H1 (cell line): ENCODE measurements around the gene KDM1A. TPM values are rescaled to one million over a fixed set of nuclear protein-coding genes. Genes with fewer than 3 reads are reported as not detected.

Experiments used
- CTCF ChIA-PET: fragments of 300-600 bp; sonication (Branson Sonifier 250); formaldehyde crosslinking; loops from one replicate; lab custom pipeline; 2021; ENCODE audit not compliant: partially characterized antibody; lab: Charles Lee
- POLR2A ChIA-PET: fragments of 300-600 bp; sonication (Branson Sonifier 250); formaldehyde crosslinking; loops from one replicate; lab custom pipeline; 2021; ENCODE audit warnings: inconsistent platforms; ENCODE audit not compliant: partially characterized antibody; lab: Charles Lee
- DNase-seq, 2 experiments: peaks; one replicate each; pipeline versions ENCODE4 v3.0.0 to v3.0.0-alpha.2; 2010 to 2022; ENCODE audit warnings: low spot score in 2 of 2, low read depth in 1 of 2, mixed read lengths in 1 of 2
- FAIRE-seq: peaks from 2 replicates; lab custom pipeline; 2011; peaks lifted over from hg19 to GRCh38; lab: Jason Lieb, UNC
- H2AFZ ChIP-seq: 2 replicates; pipeline ENCODE4 v1.8.1; 2012; ENCODE audit warnings: low read length, inconsistent platforms
- H2AK5ac ChIP-seq: 2 replicates; pipeline ENCODE4 v1.6.1; 2013; ENCODE audit warnings: low read depth, low read length
- H2BK120ac ChIP-seq: replicated peaks from 2 replicates; pipeline ENCODE3; 2013; ENCODE audit warnings: low read depth, low read length, inconsistent platforms
- H2BK12ac ChIP-seq: 2 replicates; pipeline ENCODE4 v1.6.1; 2013; ENCODE audit warnings: low read depth, low read length
- H2BK15ac ChIP-seq: 2 replicates; pipeline ENCODE4 v1.6.1; 2013; ENCODE audit warnings: low read length
- H2BK20ac ChIP-seq: 2 replicates; pipeline ENCODE4 v1.6.1; 2013; ENCODE audit warnings: low read length
- H2BK5ac ChIP-seq: 2 replicates; pipeline ENCODE4 v1.6.1; 2013; ENCODE audit warnings: low read depth, low read length
- H3K14ac ChIP-seq: 2 replicates; pipeline ENCODE4 v1.6.1; 2013; ENCODE audit warnings: inconsistent platforms; ENCODE audit not compliant: insufficient read length
- H3K18ac ChIP-seq: 2 replicates; pipeline ENCODE4 v1.6.1; 2013; ENCODE audit warnings: low read length; ENCODE audit errors: extremely low read depth
- H3K23ac ChIP-seq: 2 replicates; pipeline ENCODE4 v1.6.1; 2013; ENCODE audit warnings: inconsistent platforms; ENCODE audit not compliant: insufficient read length
- H3K23me2 ChIP-seq: 2 replicates; pipeline ENCODE4 v1.6.1; 2013; ENCODE audit warnings: low read depth, low read length
- H3K27ac ChIP-seq: 2 replicates; pipeline ENCODE4 v1.6.1; 2011; ENCODE audit warnings: low read depth, low read length, inconsistent platforms
- H3K27me3 ChIP-seq, 4 experiments: replicated peaks in 1 of 4; 1 replicate in 1 of 4; 2 replicates in 3 of 4; pipeline versions ENCODE4 v1.6.1 to v1.8.1; 2011 to 2013; ENCODE audit warnings: low read length in 3 of 4, mild to moderate bottlenecking in 3 of 4, inconsistent platforms in 2 of 4, mixed read lengths in 2 of 4, moderate library complexity in 1 of 4; ENCODE audit not compliant: control insufficient read depth in 3 of 4, insufficient read depth in 3 of 4; ENCODE audit errors: extremely low read depth in 1 of 4
- H3K36me3 ChIP-seq, 4 experiments: 2 replicates each; pipeline versions ENCODE4 v1.6.1 to v1.8.1; 2011 to 2013; ENCODE audit warnings: mild to moderate bottlenecking in 4 of 4, low read length in 3 of 4, moderate library complexity in 2 of 4, control low read depth in 1 of 4, inconsistent platforms in 1 of 4; ENCODE audit not compliant: insufficient read depth in 4 of 4, control insufficient read depth in 2 of 4
- H3K4ac ChIP-seq: replicated peaks from 2 replicates; pipeline ENCODE3; 2013; ENCODE audit warnings: low read length, low read depth, mixed read lengths, inconsistent platforms; ENCODE audit not compliant: insufficient read length
- H3K4me1 ChIP-seq, 4 experiments: replicated peaks in 1 of 4; 1 replicate in 1 of 4; 2 replicates in 3 of 4; pipeline versions ENCODE4 v1.6.1 to v1.8.1; 2011 to 2013; ENCODE audit warnings: low read length in 3 of 4, inconsistent platforms in 2 of 4, mixed read lengths in 1 of 4; ENCODE audit not compliant: insufficient read depth in 4 of 4, control insufficient read depth in 3 of 4
- H3K4me2 ChIP-seq, 2 experiments: 2 replicates each; pipeline versions ENCODE4 v1.6.1 to v1.8.1; 2011 to 2013; ENCODE audit warnings: low read depth in 2 of 2, low read length in 2 of 2, control low read depth in 1 of 2, inconsistent platforms in 1 of 2, mild to moderate bottlenecking in 1 of 2; ENCODE audit not compliant: insufficient read depth in 1 of 2
- H3K4me3 ChIP-seq, 4 experiments: fragments of 200-600, 300-600 bp in 1 of 4; sonication (generic), shearing (Covaris generic), sonication (Bioruptor Twin) in 1 of 4; 2 replicates each; pipeline versions ENCODE4 v1.5.1 to v1.8.1; 2011 to 2016; ENCODE audit warnings: low read length in 4 of 4, low read depth in 3 of 4, control low read depth in 2 of 4, inconsistent platforms in 2 of 4, mild to moderate bottlenecking in 2 of 4, mixed read lengths in 1 of 4, moderate library complexity in 1 of 4; ENCODE audit not compliant: insufficient read depth in 2 of 4; ENCODE audit errors: extremely low read depth in 1 of 4
- H3K56ac ChIP-seq: replicated peaks from 2 replicates; pipeline ENCODE3; 2013; ENCODE audit warnings: low read depth, mild to moderate bottlenecking, mixed read lengths, low read length, inconsistent platforms; ENCODE audit not compliant: insufficient read length
- H3K79me1 ChIP-seq: 2 replicates; pipeline ENCODE4 v1.6.1; 2013; ENCODE audit warnings: low read depth, low read length, control low read depth
- H3K79me2 ChIP-seq, 2 experiments: 2 replicates each; pipeline versions ENCODE4 v1.6.1 to v1.8.1; 2012 to 2013; ENCODE audit warnings: low read length in 2 of 2, mild to moderate bottlenecking in 2 of 2, inconsistent platforms in 1 of 2; ENCODE audit not compliant: insufficient read depth in 2 of 2, control insufficient read depth in 1 of 2
- H3K9ac ChIP-seq, 4 experiments: replicated peaks in 1 of 4; 1 replicate in 1 of 4; 2 replicates in 3 of 4; pipeline versions ENCODE4 v1.6.1 to v1.8.1; 2011 to 2013; ENCODE audit warnings: low read depth in 3 of 4, low read length in 3 of 4, control low read depth in 2 of 4, mild to moderate bottlenecking in 2 of 4, moderate library complexity in 2 of 4, inconsistent platforms in 1 of 4; ENCODE audit errors: extremely low read depth in 1 of 4
- H3K9me3 ChIP-seq, 2 experiments: 2 replicates each; pipeline versions ENCODE4 v1.6.1 to v1.8.1; 2012 to 2013; ENCODE audit warnings: mild to moderate bottlenecking in 2 of 2, moderate library complexity in 2 of 2, control low read depth in 1 of 2, inconsistent platforms in 1 of 2, low read depth in 1 of 2, low read length in 1 of 2, mixed read lengths in 1 of 2; ENCODE audit not compliant: insufficient read depth in 2 of 2
- H4K20me1 ChIP-seq, 2 experiments: replicated peaks in 1 of 2; 2 replicates each; pipeline versions ENCODE3 to v1.8.1; 2011 to 2013; ENCODE audit warnings: inconsistent platforms in 2 of 2, low read length in 2 of 2, mild to moderate bottlenecking in 1 of 2; ENCODE audit not compliant: insufficient read depth in 2 of 2, control insufficient read depth in 1 of 2
- H4K5ac ChIP-seq: 2 replicates; pipeline ENCODE4 v1.6.1; 2013; ENCODE audit warnings: low read length, low read depth, mixed read lengths, inconsistent platforms; ENCODE audit not compliant: insufficient read length
- H4K8ac ChIP-seq: 2 replicates; pipeline ENCODE4 v1.8.0; 2013; ENCODE audit warnings: mild to moderate bottlenecking, moderate library complexity, low read length, inconsistent platforms; ENCODE audit not compliant: insufficient read depth; ENCODE audit errors: extremely low read depth
- H4K91ac ChIP-seq: replicated peaks from 2 replicates; pipeline ENCODE3; 2013; ENCODE audit warnings: low read length, mixed read lengths, inconsistent platforms; ENCODE audit not compliant: insufficient read length
- CHD2 ChIP-seq: IDR thresholded peaks from 2 replicates; pipeline ENCODE4 v1.6.1; 2012; ENCODE audit warnings: low read length, improper control_type of control experiment
- KDM1A ChIP-seq: fragments of 200-600, 300-600 bp; sonication (generic); IDR thresholded peaks from 2 replicates; pipeline ENCODE4 v1.7.1; 2016; ENCODE audit warnings: mild to moderate bottlenecking, low read length, borderline replicate concordance
- WGBS, 2 experiments: shearing (Covaris generic) in 1 of 2; methylation state at CpG; one replicate each; pipeline versions ENCODE4 v1.1.6 to v1.1.7; 2013 to 2015; ENCODE audit warnings: low lambda C conversion rate in 2 of 2, mixed read lengths in 2 of 2, inconsistent platforms in 1 of 2, low coverage in 1 of 2, missing lambda C conversion rate in 1 of 2; ENCODE audit not compliant: insufficient replicate concordance in 2 of 2, insufficient coverage in 1 of 2, insufficient read length in 1 of 2; ENCODE audit errors: extremely low coverage in 1 of 2, missing lambda C conversion rate in 1 of 2; 5-methylcytosine and 5-hydroxymethylcytosine counted together
- polyA plus RNA-seq, 7 experiments: library from polyadenylated mRNA; depleted of rRNA in 3 of 7; stranded (reverse) in 5 of 7; unstranded in 2 of 7; fragments of >200 nt in 5 of 7; fragments of 200-250 nt in 2 of 7; gene quantifications; 1 replicate in 5 of 7; 2 replicates in 1 of 7; 4 replicates in 1 of 7; pipeline versions ENCODE4 v1.2.1 to v1.2.3, GENCODE V29; 2011 to 2013; ENCODE audit warnings: missing spikeins in 2 of 7, mixed read lengths in 2 of 7
- total RNA-seq: library from RNA; stranded (reverse); fragmentation: NEBNext Ultra II Directional; extraction: Animal tissue kit (Norgen Biotek cat#: 25700); gene quantifications from 2 replicates; pipeline ENCODE4 v1.2.1, GENCODE V29; 2021

The KDM1A gene
- total and polyA plus RNA-seq, 2 of the 8 experiments (the other 6 are each of a cell fraction or from before 2014, with no cell fraction given): 216 to 275 TPM

GRCh38 chr1:23069675-23070074 lies 50.4 kb downstream of the KDM1A start:
- DNase-seq (no peak), FAIRE-seq (no peak)
- Histone ChIP-seq H4K91ac (no peak overlapping the region), H2BK15ac (no peak overlapping the region), H3K4me2 (no peak overlapping the region), H2BK120ac (no peak overlapping the region), H3K56ac (no peak overlapping the region), H3K27ac (no peak overlapping the region), H3K23ac (no peak overlapping the region), H4K8ac (no peak overlapping the region), H3K4me3 (no peak overlapping the region), H3K18ac (no peak overlapping the region), H3K4me1 (no peaks in the 10 kb centered on the region), H2AFZ (no peak overlapping the region), H2BK20ac (no peak overlapping the region), H3K9ac (no peak overlapping the region), H2BK12ac (no peak overlapping the region), H2BK5ac (no peak overlapping the region), H3K79me1 (peaks cover 4% of the 10 kb centered on the region; the same call in 1 of the 2 replicates), H3K4ac (no peak overlapping the region), H3K36me3 (peaks cover 20 to 90% (median 59%) of the 10 kb centered on the region in 4 experiments), H3K14ac (no peak overlapping the region), H3K9me3 (no peaks in the 10 kb centered on the region), H2AK5ac (no peak overlapping the region), H3K23me2 (no peaks in the 10 kb centered on the region), H3K27me3 (no peaks in the 10 kb centered on the region), H4K5ac (no peak overlapping the region), H4K20me1 (peaks cover 3 to 7% of the 10 kb centered on the region in 2 experiments), H3K79me2 (peaks cover 0 to 17% of the 10 kb centered on the region in 2 experiments; a peak in 2 of 4 replicates)
- TF ChIP-seq CHD2: no peak
- no peak for TF ChIP-seq KDM1A
- ChIA-PET CTCF (interaction anchor here (1.0 to 1.6 kb wide), 4 partner anchors 11 to 115 kb away, joined by 3 read pairs; no protein-coding TSS in a partner anchor), POLR2A (interaction anchor here (1.7 kb wide), 1 partner anchor 9 kb away, joined by 5 read pairs; no protein-coding TSS in a partner anchor)
- WGBS, 2 experiments: 94% methylated on average over 4 of the region's 4 CpGs; no CpG with 5 or more reads in 1 of the 2 experiments
